HEK293 (cell line): Measurements from ENCODE around the gene DIO1.

Experiments
- EGR2 ChIP-seq: fragments of 450-650 bp; formaldehyde crosslinking; IDR thresholded peaks from 2 replicates; pipeline ENCODE4 v1.5.1; 2016; ENCODE audit warnings: low read depth, missing biosample characterization, missing genetic modification characterization
- GLIS2 ChIP-seq: fragments of 450-650 bp; formaldehyde crosslinking; IDR thresholded peaks from 2 replicates; pipeline ENCODE4 v1.5.1; 2016; ENCODE audit warnings: missing biosample characterization, missing genetic modification characterization
- SCRT2 ChIP-seq: fragments of 450-650 bp; formaldehyde crosslinking; IDR thresholded peaks from 2 replicates; pipeline ENCODE4 v1.5.1; 2016; ENCODE audit warnings: missing biosample characterization, missing genetic modification characterization
- SP7 ChIP-seq: fragments of 450-650 bp; formaldehyde crosslinking; IDR thresholded peaks from 2 replicates; pipeline ENCODE4 v1.5.1; 2016; ENCODE audit warnings: missing biosample characterization, missing genetic modification characterization
- WT1 ChIP-seq: fragments of 450-650 bp; formaldehyde crosslinking; IDR thresholded peaks from 2 replicates; pipeline ENCODE4 v1.5.1; 2016; ENCODE audit warnings: missing biosample characterization, missing genetic modification characterization
- YY1 ChIP-seq: fragments of 450-650 bp; formaldehyde crosslinking; IDR thresholded peaks from 2 replicates; pipeline ENCODE4 v1.5.1; 2018; ENCODE audit warnings: missing biosample characterization, missing genetic modification characterization
- ZBTB7A ChIP-seq: fragments of 450-650 bp; formaldehyde crosslinking; IDR thresholded peaks from 2 replicates; pipeline ENCODE4 v1.5.1; 2016; ENCODE audit warnings: low read depth, missing biosample characterization, missing genetic modification characterization
- ZBTB8A ChIP-seq: fragments of 450-650 bp; formaldehyde crosslinking; IDR thresholded peaks from 2 replicates; pipeline ENCODE4 v1.5.1; 2016; ENCODE audit warnings: missing biosample characterization, missing genetic modification characterization
- ZFP69B ChIP-seq: fragments of 450-650 bp; formaldehyde crosslinking; IDR thresholded peaks from 2 replicates; pipeline ENCODE4 v1.5.1; 2016; ENCODE audit warnings: missing biosample characterization, missing genetic modification characterization
- ZNF16 ChIP-seq: fragments of 450-650 bp; formaldehyde crosslinking; IDR thresholded peaks from 2 replicates; pipeline ENCODE4 v1.5.1; 2016; ENCODE audit warnings: low read depth, missing biosample characterization, missing genetic modification characterization
- ZNF266 ChIP-seq: fragments of 450-650 bp; formaldehyde crosslinking; IDR thresholded peaks from 2 replicates; pipeline ENCODE4 v1.5.1; 2016; ENCODE audit warnings: missing biosample characterization, missing genetic modification characterization, low read depth
- ZNF324 ChIP-seq: fragments of 450-650 bp; formaldehyde crosslinking; IDR thresholded peaks from 2 replicates; pipeline ENCODE4 v1.5.1; 2016; ENCODE audit warnings: missing biosample characterization, missing genetic modification characterization
- ZNF37A ChIP-seq: fragments of 450-650 bp; IDR thresholded peaks from 2 replicates; pipeline ENCODE4 v1.5.1; 2018; ENCODE audit warnings: missing biosample characterization, missing genetic modification characterization
- ZNF391 ChIP-seq: fragments of 450-650 bp; formaldehyde crosslinking; IDR thresholded peaks from 2 replicates; pipeline ENCODE4 v1.5.1; 2016; ENCODE audit warnings: low read depth, missing biosample characterization, missing genetic modification characterization, borderline replicate concordance
- ZNF416 ChIP-seq: fragments of 450-650 bp; formaldehyde crosslinking; IDR thresholded peaks from 2 replicates; pipeline ENCODE4 v1.5.1; 2016; ENCODE audit warnings: missing biosample characterization, missing genetic modification characterization
- ZNF433 ChIP-seq: fragments of 450-650 bp; formaldehyde crosslinking; IDR thresholded peaks from 2 replicates; pipeline ENCODE4 v1.5.1; 2016; ENCODE audit warnings: missing biosample characterization, missing genetic modification characterization, low read depth
- ZNF48 ChIP-seq: fragments of 450-650 bp; formaldehyde crosslinking; IDR thresholded peaks from 2 replicates; pipeline ENCODE4 v1.5.1; 2016; ENCODE audit warnings: missing biosample characterization, missing genetic modification characterization
- ZNF501 ChIP-seq: fragments of 450-650 bp; formaldehyde crosslinking; IDR thresholded peaks from 2 replicates; pipeline ENCODE4 v1.5.1; 2016; ENCODE audit warnings: missing biosample characterization, missing genetic modification characterization
- ZNF529 ChIP-seq: fragments of 450-650 bp; formaldehyde crosslinking; IDR thresholded peaks from 2 replicates; pipeline ENCODE4 v1.5.1; 2017; ENCODE audit warnings: missing genetic modification characterization, missing biosample characterization; ENCODE audit not compliant: insufficient replicate concordance
- ZNF600 ChIP-seq: fragments of 450-650 bp; formaldehyde crosslinking; IDR thresholded peaks from 2 replicates; pipeline ENCODE4 v1.5.1; 2016; ENCODE audit warnings: missing biosample characterization, missing genetic modification characterization
- ZNF624 ChIP-seq: fragments of 450-650 bp; formaldehyde crosslinking; IDR thresholded peaks from 2 replicates; pipeline ENCODE4 v1.5.1; 2017; ENCODE audit warnings: missing biosample characterization, missing genetic modification characterization
- ZNF777 ChIP-seq: fragments of 450-650 bp; formaldehyde crosslinking; IDR thresholded peaks from 2 replicates; pipeline ENCODE4 v1.5.1; 2017; ENCODE audit warnings: missing biosample characterization, missing genetic modification characterization, borderline replicate concordance
- ZNF791 ChIP-seq: fragments of 450-650 bp; formaldehyde crosslinking; IDR thresholded peaks from 2 replicates; pipeline ENCODE4 v1.5.1; 2016; ENCODE audit warnings: missing biosample characterization, missing genetic modification characterization
- ZNF843 ChIP-seq: fragments of 450-650 bp; formaldehyde crosslinking; IDR thresholded peaks from 2 replicates; pipeline ENCODE4 v1.5.1; 2016; ENCODE audit warnings: missing biosample characterization, missing genetic modification characterization
- ZXDB ChIP-seq: fragments of 450-650 bp; formaldehyde crosslinking; IDR thresholded peaks from 2 replicates; pipeline ENCODE4 v1.5.1; 2016; ENCODE audit warnings: missing biosample characterization, missing genetic modification characterization
- TF ChIP-seq, protein P1 (sequence below): fragments of 450-650 bp; formaldehyde crosslinking; IDR thresholded peaks from 2 replicates; pipeline ENCODE4 v1.5.1; 2016; ENCODE audit warnings: missing biosample characterization, missing genetic modification characterization
- TF ChIP-seq, protein P2 (sequence below): fragments of 450-650 bp; formaldehyde crosslinking; IDR thresholded peaks from 2 replicates; pipeline ENCODE4 v1.5.1; 2016; ENCODE audit warnings: missing biosample characterization, missing genetic modification characterization
- TF ChIP-seq, protein P3 (sequence below): fragments of 450-650 bp; formaldehyde crosslinking; IDR thresholded peaks from 2 replicates; pipeline ENCODE4 v1.5.1; 2016; ENCODE audit warnings: missing biosample characterization, missing genetic modification characterization
- TF ChIP-seq, protein P4 (sequence below): fragments of 450-650 bp; formaldehyde crosslinking; IDR thresholded peaks from 2 replicates; pipeline ENCODE4 v1.5.1; 2016; ENCODE audit warnings: missing biosample characterization, missing genetic modification characterization
- TF ChIP-seq, protein P5 (sequence below): fragments of 450-650 bp; formaldehyde crosslinking; IDR thresholded peaks from 2 replicates; pipeline ENCODE4 v1.5.1; 2016; ENCODE audit warnings: missing biosample characterization, missing genetic modification characterization
- TF ChIP-seq, protein P6 (sequence below): sonication (generic); formaldehyde crosslinking; IDR thresholded peaks from 2 replicates; pipeline ENCODE4 v1.8.1; 2022; ENCODE audit warnings: mild to moderate bottlenecking, moderate library complexity, missing genetic modification reagents

Gene DIO1

DNA sequence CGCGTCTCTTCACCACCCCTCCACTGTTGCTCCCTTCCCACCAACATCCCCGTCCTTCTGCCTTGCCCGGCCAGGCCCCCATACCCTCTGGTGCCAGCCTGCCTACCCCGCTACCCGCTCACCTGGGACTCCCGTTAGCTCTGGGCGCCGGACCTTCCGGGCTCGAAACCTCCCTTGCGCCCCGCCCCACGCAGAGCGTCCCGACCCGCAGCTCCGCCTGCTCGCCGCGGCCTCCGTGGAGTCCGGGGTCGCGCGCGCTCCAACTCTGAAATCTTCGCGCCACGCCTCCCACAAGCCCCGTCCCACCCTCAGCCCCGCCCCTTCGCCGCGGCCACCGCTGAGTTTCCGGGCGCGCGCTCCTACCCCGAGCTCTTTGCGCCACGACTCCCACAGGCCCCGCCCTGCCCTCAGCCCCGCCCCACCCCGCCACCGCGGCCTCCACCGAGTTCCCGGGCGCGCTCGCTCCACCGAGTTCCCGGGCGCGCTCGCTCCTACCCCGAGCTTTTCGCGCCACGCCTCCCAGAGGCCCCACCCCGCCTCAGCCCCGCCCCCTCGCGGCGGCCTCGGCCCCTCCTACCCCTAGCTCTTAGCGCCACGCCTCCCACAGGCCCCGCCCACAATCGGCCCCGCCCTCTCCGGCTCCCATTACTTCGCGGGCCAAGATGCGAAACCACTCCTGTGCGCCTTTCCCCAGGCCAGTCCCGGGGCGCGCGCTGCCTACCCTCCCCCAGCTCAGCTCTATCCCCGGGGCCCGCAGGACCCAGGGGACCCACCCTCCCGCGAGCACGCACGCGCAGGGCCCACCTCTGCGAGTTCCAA is 51.7 kb downstream of the DIO1 start, which contains the start of gene IFT25 (continued):
- peak; percentile 82 for TF ChIP-seq ZNF600 (tag by site-specific recombination)
- peak; percentile 86 for TF ChIP-seq SP7 (tag by site-specific recombination)
- no peak for TF ChIP-seq ZNF791
- TF ChIP-seq, protein P1, sequence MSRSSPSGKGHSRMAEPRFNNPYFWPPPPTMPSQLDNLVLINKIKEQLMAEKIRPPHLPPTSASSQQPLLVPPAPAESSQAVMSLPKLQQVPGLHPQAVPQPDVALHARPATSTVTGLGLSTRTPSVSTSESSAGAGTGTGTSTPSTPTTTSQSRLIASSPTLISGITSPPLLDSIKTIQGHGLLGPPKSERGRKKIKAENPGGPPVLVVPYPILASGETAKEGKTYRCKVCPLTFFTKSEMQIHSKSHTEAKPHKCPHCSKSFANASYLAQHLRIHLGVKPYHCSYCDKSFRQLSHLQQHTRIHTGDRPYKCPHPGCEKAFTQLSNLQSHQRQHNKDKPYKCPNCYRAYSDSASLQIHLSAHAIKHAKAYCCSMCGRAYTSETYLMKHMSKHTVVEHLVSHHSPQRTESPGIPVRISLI (tag by site-specific recombination): no peak
- no peak for TF ChIP-seq ZNF48 (tag by site-specific recombination)
- TF ChIP-seq ZBTB7A (tag by site-specific recombination): peak; percentile 92
- peak; percentile 49 for TF ChIP-seq WT1
- TF ChIP-seq, protein P2, sequence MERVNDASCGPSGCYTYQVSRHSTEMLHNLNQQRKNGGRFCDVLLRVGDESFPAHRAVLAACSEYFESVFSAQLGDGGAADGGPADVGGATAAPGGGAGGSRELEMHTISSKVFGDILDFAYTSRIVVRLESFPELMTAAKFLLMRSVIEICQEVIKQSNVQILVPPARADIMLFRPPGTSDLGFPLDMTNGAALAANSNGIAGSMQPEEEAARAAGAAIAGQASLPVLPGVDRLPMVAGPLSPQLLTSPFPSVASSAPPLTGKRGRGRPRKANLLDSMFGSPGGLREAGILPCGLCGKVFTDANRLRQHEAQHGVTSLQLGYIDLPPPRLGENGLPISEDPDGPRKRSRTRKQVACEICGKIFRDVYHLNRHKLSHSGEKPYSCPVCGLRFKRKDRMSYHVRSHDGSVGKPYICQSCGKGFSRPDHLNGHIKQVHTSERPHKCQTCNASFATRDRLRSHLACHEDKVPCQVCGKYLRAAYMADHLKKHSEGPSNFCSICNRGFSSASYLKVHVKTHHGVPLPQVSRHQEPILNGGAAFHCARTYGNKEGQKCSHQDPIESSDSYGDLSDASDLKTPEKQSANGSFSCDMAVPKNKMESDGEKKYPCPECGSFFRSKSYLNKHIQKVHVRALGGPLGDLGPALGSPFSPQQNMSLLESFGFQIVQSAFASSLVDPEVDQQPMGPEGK (tag by site-specific recombination): peak; percentile 73
- peak; percentile 65; the same call in 1 of the 2 replicates for TF ChIP-seq ZNF391 (tag by site-specific recombination)
- TF ChIP-seq GLIS2 (tag by site-specific recombination): peak; percentile 99
- peak; percentile 74 for TF ChIP-seq ZXDB (tag by site-specific recombination)
- TF ChIP-seq ZNF324 (tag by site-specific recombination): peak; percentile 80; the same call in 1 of the 2 replicates
- TF ChIP-seq ZNF501 (tag by site-specific recombination): peak; percentile 92
- no peak for TF ChIP-seq ZNF416 (tag by site-specific recombination)
- TF ChIP-seq ZNF777 (tag by site-specific recombination): 0 out of 2 replicates have a peak, but pooled peaks have one; percentile 18
- no peak for TF ChIP-seq YY1 (tag by site-specific recombination)
- TF ChIP-seq, protein P3, sequence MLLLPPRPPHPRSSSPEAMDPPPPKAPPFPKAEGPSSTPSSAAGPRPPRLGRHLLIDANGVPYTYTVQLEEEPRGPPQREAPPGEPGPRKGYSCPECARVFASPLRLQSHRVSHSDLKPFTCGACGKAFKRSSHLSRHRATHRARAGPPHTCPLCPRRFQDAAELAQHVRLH (tag by site-specific recombination): peak; percentile 87
- TF ChIP-seq ZNF16: no peak
- no peak for TF ChIP-seq ZNF529 (tag by site-specific recombination)
- TF ChIP-seq ZBTB8A (tag by site-specific recombination): peak; percentile 32; the same call in 1 of the 2 replicates
- TF ChIP-seq, protein P4, sequence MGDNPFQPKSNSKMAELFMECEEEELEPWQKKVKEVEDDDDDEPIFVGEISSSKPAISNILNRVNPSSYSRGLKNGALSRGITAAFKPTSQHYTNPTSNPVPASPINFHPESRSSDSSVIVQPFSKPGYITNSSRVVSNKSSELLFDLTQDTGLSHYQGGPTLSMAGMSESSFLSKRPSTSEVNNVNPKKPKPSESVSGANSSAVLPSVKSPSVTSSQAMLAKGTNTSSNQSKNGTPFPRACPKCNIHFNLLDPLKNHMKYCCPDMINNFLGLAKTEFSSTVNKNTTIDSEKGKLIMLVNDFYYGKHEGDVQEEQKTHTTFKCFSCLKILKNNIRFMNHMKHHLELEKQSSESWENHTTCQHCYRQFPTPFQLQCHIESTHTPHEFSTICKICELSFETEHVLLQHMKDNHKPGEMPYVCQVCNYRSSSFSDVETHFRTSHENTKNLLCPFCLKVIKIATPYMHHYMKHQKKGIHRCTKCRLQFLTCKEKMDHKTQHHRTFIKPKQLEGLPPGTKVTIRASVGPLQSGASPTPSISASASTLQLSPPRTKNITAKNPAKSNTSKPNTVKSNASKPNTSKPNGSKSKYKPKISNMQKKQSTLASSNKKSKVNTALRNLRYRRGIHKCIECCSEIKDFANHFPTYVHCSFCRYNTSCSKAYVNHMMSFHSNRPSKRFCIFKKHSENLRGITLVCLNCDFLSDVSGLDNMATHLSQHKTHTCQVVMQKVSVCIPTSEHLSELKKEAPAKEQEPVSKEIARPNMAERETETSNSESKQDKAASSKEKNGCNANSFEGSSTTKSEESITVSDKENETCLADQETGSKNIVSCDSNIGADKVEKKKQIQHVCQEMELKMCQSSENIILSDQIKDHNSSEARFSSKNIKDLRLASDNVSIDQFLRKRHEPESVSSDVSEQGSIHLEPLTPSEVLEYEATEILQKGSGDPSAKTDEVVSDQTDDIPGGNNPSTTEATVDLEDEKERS (tag by site-specific recombination): 0 out of 2 replicates have a peak, but pooled peaks have one; percentile 58
- peak; percentile 94 for TF ChIP-seq ZFP69B (tag by site-specific recombination)
- TF ChIP-seq, protein P5, sequence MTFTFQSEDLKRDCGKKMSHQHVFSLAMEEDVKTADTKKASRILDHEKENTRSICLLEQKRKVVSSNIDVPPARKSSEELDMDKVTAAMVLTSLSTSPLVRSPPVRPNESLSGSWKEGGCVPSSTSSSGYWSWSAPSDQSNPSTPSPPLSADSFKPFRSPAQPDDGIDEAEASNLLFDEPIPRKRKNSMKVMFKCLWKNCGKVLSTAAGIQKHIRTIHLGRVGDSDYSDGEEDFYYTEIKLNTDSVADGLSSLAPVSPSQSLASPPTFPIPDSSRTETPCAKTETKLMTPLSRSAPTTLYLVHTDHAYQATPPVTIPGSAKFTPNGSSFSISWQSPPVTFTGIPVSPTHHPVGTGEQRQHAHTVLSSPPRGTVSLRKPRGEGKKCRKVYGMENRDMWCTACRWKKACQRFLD (tag by site-specific recombination): no peak
- TF ChIP-seq, protein P6, sequence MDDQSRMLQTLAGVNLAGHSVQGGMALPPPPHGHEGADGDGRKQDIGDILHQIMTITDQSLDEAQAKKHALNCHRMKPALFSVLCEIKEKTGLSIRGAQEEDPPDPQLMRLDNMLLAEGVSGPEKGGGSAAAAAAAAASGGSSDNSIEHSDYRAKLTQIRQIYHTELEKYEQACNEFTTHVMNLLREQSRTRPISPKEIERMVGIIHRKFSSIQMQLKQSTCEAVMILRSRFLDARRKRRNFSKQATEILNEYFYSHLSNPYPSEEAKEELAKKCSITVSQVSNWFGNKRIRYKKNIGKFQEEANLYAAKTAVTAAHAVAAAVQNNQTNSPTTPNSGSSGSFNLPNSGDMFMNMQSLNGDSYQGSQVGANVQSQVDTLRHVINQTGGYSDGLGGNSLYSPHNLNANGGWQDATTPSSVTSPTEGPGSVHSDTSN (CRISPR knock-in tag): peak; percentile 69; the same call in 1 of the 2 replicates
- TF ChIP-seq ZNF433: no peak
- TF ChIP-seq EGR2 (tag by site-specific recombination): peak; percentile 46; the same call in 1 of the 2 replicates
- TF ChIP-seq SCRT2 (tag by site-specific recombination): peak; percentile 79
- no peak for TF ChIP-seq ZNF266
- no peak for TF ChIP-seq ZNF37A
- no peak for TF ChIP-seq ZNF624
- peak; percentile 67 for TF ChIP-seq ZNF843 (tag by site-specific recombination)
